CD4-positive, alpha-beta T cell treated with Interleukin-6 at 100 ng/mL for 8 hours (primary cell): ENCODE data around the gene OCA2.

Experiments used
- DNase-seq: peaks from one replicate; pipeline ENCODE4 v3.0.0-alpha.2; 2020; ENCODE audit warnings: mixed read lengths, low spot score

Gene OCA2

DNA sequence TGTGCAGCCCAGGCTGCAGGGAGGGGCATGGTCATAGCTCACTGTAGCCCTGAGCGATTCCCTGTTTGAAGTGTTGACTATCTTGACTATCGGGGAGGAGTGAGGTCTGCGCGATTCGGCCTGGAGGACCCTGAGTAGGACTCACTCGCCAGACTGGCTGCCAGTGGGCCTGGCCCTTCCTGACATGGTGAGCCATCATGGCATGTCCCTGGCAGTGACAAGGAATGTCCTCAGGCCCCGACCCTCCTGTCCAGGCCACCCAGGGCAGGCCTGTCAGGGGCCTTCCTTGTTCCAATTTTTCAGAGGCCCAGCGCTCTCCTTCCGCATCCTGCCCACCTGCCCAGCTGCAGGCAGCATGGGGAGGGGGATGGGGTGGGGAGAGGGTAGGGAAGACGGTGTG, 5.2 kb upstream of the OCA2 start:
- DNase-seq, result no peak

- no peak for DNase-seq
Measured at GRCh38 chr15:28103831-28104230, 4.7 kb upstream of the OCA2 start.

- DNase-seq, result no peak
Measured at GRCh38 chr15:28101983-28102441, 2.9 kb upstream of the OCA2 start.

DNA sequence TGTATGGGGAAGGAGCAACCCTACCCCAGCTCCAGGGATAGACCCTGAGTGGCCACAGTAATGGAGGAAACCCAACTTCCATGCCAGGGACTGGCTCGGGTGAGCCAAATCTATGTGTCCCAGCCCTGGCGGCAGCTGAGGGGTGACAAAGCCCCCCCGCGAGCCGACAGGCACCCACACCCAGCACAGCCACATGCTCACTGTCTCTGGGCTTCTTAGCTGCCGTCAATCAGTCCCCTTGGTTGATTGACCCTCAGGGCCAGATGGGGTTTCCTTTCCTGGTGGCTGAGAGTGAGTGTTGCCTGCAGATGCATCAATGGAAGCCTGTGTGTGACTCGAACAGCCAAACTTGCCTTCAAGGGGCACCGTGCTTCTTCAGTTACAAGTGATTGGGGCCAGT, 2.1 kb upstream of the OCA2 start:
- DNase-seq, result no peak

DNA sequence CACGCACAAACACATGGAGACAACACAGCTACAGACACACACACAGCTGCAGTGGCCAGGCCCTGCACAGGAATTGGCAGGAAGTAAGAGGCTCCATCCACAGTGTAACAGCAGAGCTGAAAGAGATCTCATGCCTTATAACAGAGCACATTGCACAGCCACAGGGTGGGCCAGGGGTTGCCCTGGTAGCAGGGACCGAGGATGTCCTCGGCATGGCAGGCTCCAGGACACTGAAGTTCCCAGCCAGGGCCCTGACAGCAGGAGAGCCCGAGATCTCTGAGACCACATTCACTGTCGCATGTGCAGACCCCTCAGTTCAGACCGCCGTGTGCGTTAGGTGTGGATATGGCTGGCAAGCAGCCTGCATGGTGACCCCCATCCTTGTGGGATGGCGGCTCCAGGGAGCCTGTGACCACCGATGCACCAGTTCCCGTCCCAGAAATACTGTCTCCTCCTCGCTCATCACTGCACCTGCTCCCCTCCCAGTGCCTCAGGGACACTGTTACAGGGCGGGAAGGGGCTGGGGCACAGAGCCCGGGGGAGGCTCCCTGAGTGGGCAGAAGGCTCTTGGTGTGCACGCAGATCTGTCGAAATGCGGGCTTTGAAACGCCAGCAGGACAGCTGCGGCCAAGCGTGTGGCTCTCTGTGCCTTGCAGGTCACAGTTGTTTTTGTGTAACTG, 1.5 kb upstream of the OCA2 start:
- DNase-seq, result no peak

DNA sequence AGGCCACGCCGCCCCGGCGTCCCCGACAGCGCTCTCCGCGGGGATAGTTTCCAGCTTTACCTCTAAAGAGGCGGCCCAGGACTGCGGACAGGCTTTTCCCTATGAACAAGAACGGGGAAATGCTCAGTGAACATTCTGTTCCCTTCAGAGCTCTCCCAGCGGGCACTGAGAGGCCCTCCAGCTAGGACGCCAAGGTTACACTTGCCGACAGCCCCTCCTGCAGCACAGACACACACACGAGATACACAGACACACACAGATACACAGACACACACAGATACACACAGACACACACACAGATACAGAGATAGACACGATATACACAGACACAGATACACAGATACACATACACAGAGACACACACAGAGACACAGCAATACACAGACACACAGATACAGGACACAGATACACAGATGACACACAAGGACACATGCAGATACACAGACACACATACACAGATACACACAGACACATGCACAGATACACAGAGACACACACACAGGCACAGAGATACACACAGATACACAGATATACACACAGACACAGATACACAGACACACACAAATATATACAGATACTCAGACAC, 533 bp upstream of the OCA2 start:
- no peak for DNase-seq

DNA sequence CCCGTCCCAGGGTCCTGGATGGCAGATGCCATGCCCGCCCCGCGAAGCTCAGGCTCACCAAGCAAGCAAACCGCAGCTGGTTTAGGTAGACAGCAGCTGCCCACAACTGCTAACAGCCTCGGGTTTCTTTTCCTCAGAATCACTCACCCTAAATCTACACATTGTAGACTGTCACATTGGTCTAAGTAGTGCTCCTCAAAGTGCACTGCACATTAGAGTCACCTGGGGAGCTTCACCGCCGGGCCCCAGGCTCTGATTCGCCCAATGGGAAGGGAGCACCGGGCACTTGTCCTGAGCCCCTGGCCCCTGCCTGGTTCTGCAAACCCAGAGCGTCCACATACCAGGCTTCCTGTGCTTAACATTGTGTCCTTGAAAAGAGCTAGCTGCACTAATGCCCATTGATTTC, 752 bp downstream of the OCA2 start:
- DNase-seq, result no peak

GRCh38 chr15:28097656-28098359, 1.3 kb downstream of the OCA2 start:
- no peak for DNase-seq

- DNase-seq, result no peak
Measured at GRCh38 chr15:28096670-28097431, 2.3 kb downstream of the OCA2 start.

- DNase-seq, result no peak
Measured at GRCh38 chr15:28096411-28096669, 2.8 kb downstream of the OCA2 start.

- DNase-seq, result no peak
Measured at GRCh38 chr15:28094732-28095521, 4.2 kb downstream of the OCA2 start.

- DNase-seq, result no peak
Measured at GRCh38 chr15:28093752-28094535, 5.2 kb downstream of the OCA2 start.

GRCh38 chr15:28091313-28091712, 7.8 kb downstream of the OCA2 start:
- DNase-seq, result no peak

DNA sequence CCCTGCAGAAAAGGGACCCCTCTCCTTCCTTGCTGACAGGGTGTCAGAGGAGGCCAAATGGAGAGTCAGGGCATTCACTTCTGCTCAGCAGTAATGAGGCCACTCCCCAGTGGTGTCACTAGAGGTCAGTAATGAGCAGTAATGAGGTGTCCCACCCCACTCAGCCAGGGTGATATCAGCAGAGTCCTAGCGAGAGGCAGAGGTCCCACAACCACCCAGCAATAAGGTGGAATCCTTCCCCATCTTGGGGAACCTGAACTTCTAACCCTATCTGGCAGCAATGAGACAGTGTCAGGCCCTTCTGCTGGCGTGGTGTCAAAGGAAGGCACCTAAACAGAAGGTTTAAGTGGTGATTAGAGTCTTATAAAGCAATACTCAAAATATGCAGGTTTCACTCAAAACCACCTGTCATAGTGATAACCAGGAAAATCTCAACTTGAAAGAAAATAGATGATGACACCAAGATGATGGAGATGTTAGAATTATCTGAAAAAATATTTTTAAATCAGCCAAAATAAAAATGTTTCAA, 12.9 kb downstream of the OCA2 start:
- peak; percentile 44 for DNase-seq

DNA sequence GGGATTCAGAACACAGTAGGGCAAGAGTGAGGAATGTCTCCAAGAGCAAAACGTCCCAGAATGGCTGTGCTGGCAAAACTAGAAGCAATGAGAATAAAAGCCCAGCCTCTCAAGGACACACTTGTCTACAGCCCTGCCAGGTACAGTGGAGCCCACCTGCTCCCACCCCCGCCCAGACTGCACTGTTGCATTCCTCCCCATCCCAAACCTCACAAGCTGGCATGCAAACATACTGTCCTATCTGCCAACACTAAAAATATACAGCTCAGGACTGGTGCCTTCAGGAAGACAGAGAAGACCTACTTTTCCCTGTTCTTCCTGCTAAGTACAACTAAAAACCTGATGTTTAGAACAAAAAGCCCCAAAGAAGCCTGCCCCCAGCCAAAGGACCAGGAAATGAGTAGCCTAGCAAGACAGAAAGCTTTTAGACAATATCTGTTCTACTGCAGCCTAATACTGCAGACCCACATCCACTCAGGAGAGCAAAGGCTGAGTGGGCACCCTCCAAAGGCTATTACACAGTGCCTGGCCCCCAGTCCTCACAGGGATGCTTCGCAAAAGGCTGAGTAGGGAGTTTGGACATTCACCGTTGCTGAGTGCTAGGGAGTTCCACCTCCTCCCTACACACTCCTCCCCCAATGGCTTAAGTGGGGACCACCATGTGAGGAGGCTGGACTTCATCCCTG, 13.5 kb downstream of the OCA2 start:
- DNase-seq, result no peak

GRCh38 chr15:28084547-28084946, 14.6 kb downstream of the OCA2 start:
- no peak for DNase-seq

DNA sequence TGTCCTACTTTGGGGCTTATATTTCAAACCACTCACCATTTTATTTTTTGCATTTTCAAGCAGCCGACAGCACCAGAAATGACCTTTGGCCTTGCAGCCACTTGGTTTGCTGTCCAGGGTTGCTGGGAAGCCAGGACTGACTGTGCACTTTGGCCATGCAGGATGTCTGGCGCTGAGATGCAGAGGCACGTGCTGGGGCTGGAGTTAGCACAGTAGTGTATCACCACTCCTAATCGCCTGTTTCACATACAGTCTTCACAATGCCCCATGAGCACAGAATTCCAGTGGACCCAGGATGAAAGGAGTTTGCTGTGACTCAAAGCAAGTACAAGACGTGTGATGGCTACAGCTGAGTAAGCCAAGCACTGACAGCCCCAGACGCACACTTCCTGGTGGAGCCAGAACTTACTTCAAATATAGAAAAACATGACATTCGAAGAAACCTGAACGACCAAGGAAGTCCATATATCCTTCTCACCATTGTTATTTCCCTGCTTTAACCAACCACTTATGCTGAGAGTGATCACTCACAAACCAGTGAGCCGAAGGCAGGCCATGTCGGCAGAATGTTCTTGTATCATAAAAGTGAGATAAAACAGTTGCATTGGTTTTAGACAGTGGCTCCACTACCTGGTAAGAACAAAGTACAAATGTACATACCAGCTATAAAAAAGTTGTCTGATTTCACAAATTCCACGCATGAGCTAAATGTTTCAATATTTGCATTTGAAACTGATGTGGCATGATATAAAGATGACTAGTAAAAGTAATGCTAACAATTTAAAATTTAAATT, 16.0 kb downstream of the OCA2 start:
- DNase-seq, result no peak

GRCh38 chr15:28081594-28081993, 17.5 kb downstream of the OCA2 start:
- DNase-seq, result no peak

DNA sequence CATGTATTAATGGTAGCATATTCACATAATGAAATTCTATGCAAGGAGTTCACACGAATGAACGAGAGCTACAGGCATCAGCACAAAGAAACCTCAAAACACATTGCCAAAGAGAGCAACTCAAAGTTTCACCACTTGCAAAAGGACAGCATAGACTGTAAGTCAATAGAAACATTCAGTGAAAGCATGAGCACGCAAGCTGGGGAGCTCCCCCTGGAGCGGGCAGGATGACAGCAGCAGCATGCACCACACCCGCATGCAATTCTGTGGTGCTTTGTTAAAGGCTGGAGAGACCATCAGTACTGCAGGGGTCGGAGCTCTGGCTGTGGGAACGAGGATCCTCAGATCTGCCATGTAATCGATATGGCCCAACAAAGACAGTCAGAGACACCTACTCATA, 18.7 kb downstream of the OCA2 start:
- no peak for DNase-seq
